OCI-LY7 (cell line): ENCODE results near the gene NFYC. TPM values are rescaled to one million over a fixed set of nuclear protein-coding genes. Genes with fewer than 3 reads are reported as not detected.

Source experiments
- BruUV-seq: library from RNA; stranded (reverse); fragments of 400-500 nt; replicated peaks from 2 replicates; lab custom pipeline; 2021; lab: Mats Ljungman, UMichigan
- CTCF ChIA-PET: fragments of 300-600 bp; sonication (Branson Sonifier 250); formaldehyde crosslinking; loops from one replicate; lab custom pipeline; 2022; ENCODE audit warnings: antibody characterized with exemption; ENCODE audit not compliant: unreplicated experiment; lab: Charles Lee
- POLR2A ChIA-PET: fragments of 300-600 bp; sonication (Branson Sonifier 250); formaldehyde crosslinking; loops from one replicate; lab custom pipeline; 2022; ENCODE audit warnings: antibody characterized with exemption; lab: Charles Lee
- DNase-seq: peaks from one replicate; pipeline ENCODE4 v3.0.0-alpha.2; 2015; ENCODE audit warnings: low spot score
- H2AFZ ChIP-seq: fragments of 200-600 bp; sonication (generic), shearing (Covaris generic); 2 replicates; pipeline ENCODE4 v1.6.1; 2014; ENCODE audit warnings: mild to moderate bottlenecking, antibody characterized with exemption, low read length, moderate library complexity
- H3K27ac ChIP-seq: fragments of 200-600 bp; sonication (generic); 2 replicates; pipeline ENCODE4 v1.5.1; 2014; ENCODE audit warnings: mixed run types, low read depth, mild to moderate bottlenecking, moderate library complexity, low read length, inconsistent platforms; ENCODE audit not compliant: poor library complexity, severe bottlenecking
- H3K36me3 ChIP-seq: fragments of 200-600 bp; sonication (generic); 2 replicates; pipeline ENCODE4 v1.6.1; 2014; ENCODE audit warnings: mild to moderate bottlenecking, antibody characterized with exemption, low read length, moderate library complexity, mixed read lengths; ENCODE audit not compliant: insufficient read depth
- H3K4me1 ChIP-seq: fragments of 200-600 bp; sonication (generic); 2 replicates; pipeline ENCODE4 v1.5.1; 2014; ENCODE audit warnings: mild to moderate bottlenecking, low read length; ENCODE audit not compliant: insufficient read depth, poor library complexity, severe bottlenecking
- H3K4me2 ChIP-seq: fragments of 200-600 bp; sonication (generic); 2 replicates; pipeline ENCODE4 v1.6.1; 2014; ENCODE audit warnings: mild to moderate bottlenecking, low read length
- H3K4me3 ChIP-seq: fragments of 200-600 bp; sonication (generic); 2 replicates; pipeline ENCODE4 v1.5.1; 2014; ENCODE audit warnings: mild to moderate bottlenecking, low read depth, low read length; ENCODE audit not compliant: poor library complexity, severe bottlenecking
- H3K79me2 ChIP-seq: fragments of 200-600 bp; sonication (generic); 2 replicates; pipeline ENCODE4 v1.6.1; 2016; ENCODE audit warnings: low read depth, mild to moderate bottlenecking, low read length, moderate library complexity, mixed read lengths; ENCODE audit not compliant: insufficient read depth
- H3K9me2 ChIP-seq: fragments of 200-600 bp; sonication (generic); 2 replicates; pipeline ENCODE4 v1.6.1; 2016; ENCODE audit warnings: mild to moderate bottlenecking, low read length, mixed read lengths; ENCODE audit not compliant: insufficient read depth
- H3K9me3 ChIP-seq: fragments of 200-600 bp; sonication (generic); 2 replicates; pipeline ENCODE4 v1.6.1; 2014; ENCODE audit warnings: mild to moderate bottlenecking, mixed run types, low read length, mixed read lengths
- H4K20me1 ChIP-seq: fragments of 200-600 bp; sonication (generic); 2 replicates; pipeline ENCODE4 v1.6.1; 2014; ENCODE audit warnings: mild to moderate bottlenecking, antibody characterized with exemption, low read length, moderate library complexity, mixed read lengths; ENCODE audit not compliant: insufficient read depth
- EZH2phosphoT487 ChIP-seq: fragments of 200-600 bp; sonication (generic); IDR thresholded peaks from 2 replicates; pipeline ENCODE4 v1.6.1; 2018; ENCODE audit warnings: low read depth, borderline replicate concordance, mild to moderate bottlenecking, mixed run types, antibody characterized with exemption, low read length, moderate library complexity, mixed read lengths
- intact Hi-C: fragments of 100-400 bp; cut with micrococcal nuclease; formaldehyde crosslinking; loops from one replicate; pipeline ENCODE4 v1.10.0; 2022; ENCODE audit not compliant: unreplicated experiment
- total RNA-seq, 2 experiments: library from RNA; depleted of rRNA in 1 of 2; stranded (reverse); fragments of >200 nt in 1 of 2; shearing (Covaris generic) in 1 of 2; gene quantifications; 2 replicates each; pipeline ENCODE4 v1.2.3, GENCODE V29; 2014 to 2022
- TF ChIP-seq, protein P1 (sequence below): fragments of 200-600 bp; sonication (generic); conservative IDR thresholded peaks from 2 replicates; pipeline ENCODE4 v1.5.1; 2014; ENCODE audit warnings: mild to moderate bottlenecking, antibody characterized with exemption, low read length, moderate library complexity, mixed read lengths

NFYC gene
- total RNA-seq, 2 experiments from 2014 or later: 39.1 to 71.0 TPM

DNA sequence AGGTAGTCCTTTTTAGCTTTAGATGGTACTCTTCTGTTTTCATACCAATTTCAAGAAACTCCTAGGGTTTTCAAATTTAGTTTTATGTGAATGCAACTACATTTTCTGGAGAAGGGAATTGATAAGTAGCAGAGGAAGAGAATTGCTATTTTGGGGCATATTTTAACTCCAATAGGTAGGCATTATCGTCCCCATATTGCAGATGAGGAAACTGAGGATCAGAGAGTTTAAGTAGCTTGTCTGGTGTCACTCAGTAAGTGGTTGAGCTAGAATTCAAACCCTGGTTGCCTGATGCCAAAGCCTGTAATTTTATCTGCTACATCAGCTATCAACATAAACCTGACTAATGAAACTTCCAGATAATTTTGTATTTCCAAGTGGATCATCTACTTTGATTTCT lies 1.9 kb downstream of the NFYC start:
- TF ChIP-seq, protein P1, sequence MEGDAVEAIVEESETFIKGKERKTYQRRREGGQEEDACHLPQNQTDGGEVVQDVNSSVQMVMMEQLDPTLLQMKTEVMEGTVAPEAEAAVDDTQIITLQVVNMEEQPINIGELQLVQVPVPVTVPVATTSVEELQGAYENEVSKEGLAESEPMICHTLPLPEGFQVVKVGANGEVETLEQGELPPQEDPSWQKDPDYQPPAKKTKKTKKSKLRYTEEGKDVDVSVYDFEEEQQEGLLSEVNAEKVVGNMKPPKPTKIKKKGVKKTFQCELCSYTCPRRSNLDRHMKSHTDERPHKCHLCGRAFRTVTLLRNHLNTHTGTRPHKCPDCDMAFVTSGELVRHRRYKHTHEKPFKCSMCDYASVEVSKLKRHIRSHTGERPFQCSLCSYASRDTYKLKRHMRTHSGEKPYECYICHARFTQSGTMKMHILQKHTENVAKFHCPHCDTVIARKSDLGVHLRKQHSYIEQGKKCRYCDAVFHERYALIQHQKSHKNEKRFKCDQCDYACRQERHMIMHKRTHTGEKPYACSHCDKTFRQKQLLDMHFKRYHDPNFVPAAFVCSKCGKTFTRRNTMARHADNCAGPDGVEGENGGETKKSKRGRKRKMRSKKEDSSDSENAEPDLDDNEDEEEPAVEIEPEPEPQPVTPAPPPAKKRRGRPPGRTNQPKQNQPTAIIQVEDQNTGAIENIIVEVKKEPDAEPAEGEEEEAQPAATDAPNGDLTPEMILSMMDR: no peak
- no peak for TF ChIP-seq EZH2phosphoT487
- DNase-seq: no peak
- H3K4me2 ChIP-seq: peak overlapping the region; percentile 96
- intact Hi-C loops: loop anchor here (2.0 to 10.0 kb wide), 2 partner anchors 19 to 309 kb away; no protein-coding TSS in a partner anchor
- ChIA-PET CTCF (interaction anchor here (1.0 kb wide), 1 partner anchor 8 kb away, joined by 3 read pairs; no protein-coding TSS in a partner anchor), POLR2A (interaction anchor here (0.6 to 6.2 kb wide), 10 partner anchors 12 to 314 kb away, joined by 3 to 168 read pairs (median 4); partner anchors contain the start of gene RIMS3)
- peaks cover 22% of the 10 kb centered on the region; the same call in 1 of the 2 replicates for H4K20me1 ChIP-seq
- no peaks in the 10 kb centered on the region for H3K9me3 ChIP-seq
- peaks cover 60% of the 10 kb centered on the region for H3K4me1 ChIP-seq
- peak overlapping the region; percentile 94 for H3K4me3 ChIP-seq
- peaks cover 87% of the 10 kb centered on the region for H3K79me2 ChIP-seq
- no TSS peak for BruUV-seq
- H3K9me2 ChIP-seq: no peaks in the 10 kb centered on the region
- no peak overlapping the region for H2AFZ ChIP-seq
- no peak overlapping the region for H3K27ac ChIP-seq
- H3K36me3 ChIP-seq: peaks cover 38% of the 10 kb centered on the region

GRCh38 chr1:40694353-40694874 lies 2.9 kb downstream of the NFYC start:
- DNase-seq: no peak
- no peak overlapping the region for H2AFZ ChIP-seq
- peaks cover 92% of the 10 kb centered on the region for H3K79me2 ChIP-seq
- peaks cover 66% of the 10 kb centered on the region for H3K4me1 ChIP-seq
- H3K27ac ChIP-seq: peak overlapping the region; percentile 1
- H3K36me3 ChIP-seq: peaks cover 30% of the 10 kb centered on the region
- H3K4me2 ChIP-seq: peak overlapping the region; percentile 96
- intact Hi-C loops: loop anchor here (10.0 kb wide), 1 partner anchor 310 kb away; no protein-coding TSS in a partner anchor
- peak overlapping the region; percentile 94 for H3K4me3 ChIP-seq
- peaks cover 22% of the 10 kb centered on the region; the same call in 1 of the 2 replicates for H4K20me1 ChIP-seq
- ChIA-PET CTCF (interaction anchor here (0.5 to 0.8 kb wide), 2 partner anchors 11 to 15 kb away, joined by 3 to 5 read pairs; no protein-coding TSS in a partner anchor), POLR2A (interaction anchor here (4.4 to 6.2 kb wide), 2 partner anchors 13 to 30 kb away, joined by 22 to 168 read pairs; partner anchors contain the start of gene RIMS3)
- H3K9me2 ChIP-seq: no peaks in the 10 kb centered on the region
- no peak for TF ChIP-seq EZH2phosphoT487
- TF ChIP-seq, protein P1: no peak
- no TSS peak for BruUV-seq
- no peaks in the 10 kb centered on the region for H3K9me3 ChIP-seq
